Measurements from ENCODE around the gene NIT1. TPM values are rescaled to one million over a fixed set of nuclear protein-coding genes. Genes with fewer than 3 reads are reported as not detected.

NIT1 gene
- total and polyA plus RNA-seq, 2 of the 13 experiments (the other 11 are each of a cell fraction or from before 2014, with no cell fraction given), result 22.7 to 31.0 TPM

GRCh38 chr1:161117759-161118581 lies at the start of gene NIT1, which contains the start of gene PFDN2 (continued):
- TF ChIP-seq SNAPC4 (CRISPR knock-in tag; IDR thresholded peaks at IDR 0.05) (peak; percentile 25; the same call in 1 of the 2 replicates), THAP9 (CRISPR knock-in tag; IDR thresholded peaks at IDR 0.05; ENCODE audit: borderline replicate concordance) (peak; percentile 90; the same call in 1 of the 2 replicates), ZBTB4 (CRISPR knock-in tag; IDR thresholded peaks at IDR 0.05; ENCODE audit: borderline replicate concordance) (peak; percentile 79; the same call in 1 of the 2 replicates), MAFG (CRISPR knock-in tag; IDR thresholded peaks at IDR 0.05) (no peak), POLR2A (IDR thresholded peaks at IDR 0.05; ENCODE audit: insufficient read depth in 1 of 2, low read depth in 2 of 2, low read length in 2 of 2) (peak; percentile 62 to 88), SMAD3 (CRISPR knock-in tag; IDR thresholded peaks at IDR 0.05) (no peak), TFDP2 (CRISPR knock-in tag; IDR thresholded peaks at IDR 0.05) (peak; percentile 70), CHD4 (IDR thresholded peaks at IDR 0.05; ENCODE audit: borderline replicate concordance, low read length) (no peak), CBX1 (IDR thresholded peaks at IDR 0.05; ENCODE audit: low read depth) (peak; percentile 66), NFRKB (IDR thresholded peaks at IDR 0.05) (no peak), YY1 (IDR thresholded peaks at IDR 0.05; ENCODE audit: insufficient read depth, insufficient replicate concordance, low read depth, low read length) (peak; percentile 97), ZSCAN5A (CRISPR knock-in tag; IDR thresholded peaks at IDR 0.05; ENCODE audit: borderline replicate concordance) (peak; percentile 62; the same call in 1 of the 2 replicates), FOXM1 (CRISPR knock-in tag; IDR thresholded peaks at IDR 0.05) (no peak), NFKB2 (CRISPR knock-in tag; IDR thresholded peaks at IDR 0.05; ENCODE audit: borderline replicate concordance) (peak; percentile 84; the same call in 1 of the 2 replicates)
